ENCODE measurements around the gene APC2.
"Not testable (repeated sequence)": the region's sequence is repeated elsewhere in the genome, so short reads cannot be mapped to it uniquely, and the experiment has no call there.

APC2 gene

GRCh38 chr19:1420085-1420484, 29.8 kb upstream of the APC2 start:
- in situ Hi-C loops (cut with MboI; ENCODE audit: low sequenced_read_pairs) = not testable (repeated sequence)

GRCh38 chr19:1420590-1420989, 29.3 kb upstream of the APC2 start:
- in situ Hi-C loops (cut with MboI; ENCODE audit: low sequenced_read_pairs) = no loop called here
- no peaks in the 10 kb centered on the region for H3K4me1 ChIP-seq
- H3K36me3 ChIP-seq (replicated peaks) = peaks cover 89% of the 10 kb centered on the region

More at GRCh38 chr19:1420085-1420484, 29.8 kb upstream of the APC2 start:
- H3K9me3 ChIP-seq; DNase-seq (ENCODE audit: low spot score in 2 of 2); H3K27me3 ChIP-seq (ENCODE audit: low read depth); H3K4me3 ChIP-seq; H3K4me1 ChIP-seq: not testable (repeated sequence)
- H3K36me3 ChIP-seq (replicated peaks) = peaks cover 85% of the 10 kb centered on the region

GRCh38 chr19:1421218-1421957, 28.5 kb upstream of the APC2 start:
- in situ Hi-C loops (cut with MboI; ENCODE audit: low sequenced_read_pairs) = no loop called here
- Histone ChIP-seq H3K4me3 (no peak overlapping the region), H3K27me3 (ENCODE audit: low read depth) (no peaks in the 10 kb centered on the region), H3K4me1 (no peaks in the 10 kb centered on the region), H3K36me3 (replicated peaks) (peaks cover 87% of the 10 kb centered on the region), H3K9me3 (no peaks in the 10 kb centered on the region)
- DNase-seq (ENCODE audit: low spot score in 2 of 2) = no peak

More at GRCh38 chr19:1420590-1420989, 29.3 kb upstream of the APC2 start:
- no peaks in the 10 kb centered on the region for H3K27me3 ChIP-seq (ENCODE audit: low read depth)
- H3K4me3 ChIP-seq = no peak overlapping the region
- no peaks in the 10 kb centered on the region for H3K9me3 ChIP-seq
- no peak for DNase-seq (ENCODE audit: low spot score in 2 of 2)

GRCh38 chr19:1421958-1422305, 28.0 kb upstream of the APC2 start:
- Histone ChIP-seq H3K9me3 (no peaks in the 10 kb centered on the region), H3K4me3 (no peak overlapping the region), H3K27me3 (ENCODE audit: low read depth) (no peaks in the 10 kb centered on the region), H3K4me1 (no peaks in the 10 kb centered on the region), H3K36me3 (replicated peaks) (peaks cover 87% of the 10 kb centered on the region)
- in situ Hi-C loops (cut with MboI; ENCODE audit: low sequenced_read_pairs) = no loop called here
- no peak for DNase-seq (ENCODE audit: low spot score in 2 of 2)

GRCh38 chr19:1422360-1422759, 27.6 kb upstream of the APC2 start:
- Histone ChIP-seq H3K9me3 (no peaks in the 10 kb centered on the region), H3K4me3 (no peak overlapping the region), H3K4me1 (no peaks in the 10 kb centered on the region), H3K36me3 (replicated peaks) (peaks cover 87% of the 10 kb centered on the region), H3K27me3 (ENCODE audit: low read depth) (no peaks in the 10 kb centered on the region)
- no peak for DNase-seq (ENCODE audit: low spot score in 2 of 2)
- in situ Hi-C loops (cut with MboI; ENCODE audit: low sequenced_read_pairs) = no loop called here

GRCh38 chr19:1422943-1423342, 27.0 kb upstream of the APC2 start:
- H3K36me3 ChIP-seq (replicated peaks) = peaks cover 87% of the 10 kb centered on the region
- no peaks in the 10 kb centered on the region for H3K27me3 ChIP-seq (ENCODE audit: low read depth)
- no peaks in the 10 kb centered on the region for H3K9me3 ChIP-seq
- H3K4me3 ChIP-seq = no peak overlapping the region
- DNase-seq (ENCODE audit: low spot score in 2 of 2) = no peak
- in situ Hi-C loops (cut with MboI; ENCODE audit: low sequenced_read_pairs) = no loop called here
- H3K4me1 ChIP-seq = no peaks in the 10 kb centered on the region

- in situ Hi-C loops (cut with MboI; ENCODE audit: low sequenced_read_pairs) = no loop called here
- Histone ChIP-seq H3K4me3 (no peak overlapping the region), H3K4me1 (no peaks in the 10 kb centered on the region), H3K36me3 (replicated peaks) (peaks cover 83% of the 10 kb centered on the region), H3K27me3 (ENCODE audit: low read depth) (no peaks in the 10 kb centered on the region), H3K9me3 (no peaks in the 10 kb centered on the region)
- DNase-seq (ENCODE audit: low spot score in 2 of 2) = no peak
Observed at GRCh38 chr19:1423436-1424191, 26.3 kb upstream of the APC2 start.

- H3K36me3 ChIP-seq (replicated peaks) = peaks cover 83% of the 10 kb centered on the region
- H3K9me3 ChIP-seq = no peaks in the 10 kb centered on the region
- no peaks in the 10 kb centered on the region for H3K27me3 ChIP-seq (ENCODE audit: low read depth)
- DNase-seq (ENCODE audit: low spot score in 2 of 2) = no peak
- no peak overlapping the region for H3K4me3 ChIP-seq
- in situ Hi-C loops (cut with MboI; ENCODE audit: low sequenced_read_pairs) = no loop called here
- H3K4me1 ChIP-seq = no peaks in the 10 kb centered on the region
Observed at GRCh38 chr19:1424192-1424955, 25.5 kb upstream of the APC2 start.

GRCh38 chr19:1425102-1425837, 24.7 kb upstream of the APC2 start:
- in situ Hi-C loops (cut with MboI; ENCODE audit: low sequenced_read_pairs) = no loop called here
- no peaks in the 10 kb centered on the region for H3K4me1 ChIP-seq
- H3K9me3 ChIP-seq = no peaks in the 10 kb centered on the region
- H3K36me3 ChIP-seq (replicated peaks) = peaks cover 88% of the 10 kb centered on the region
- DNase-seq (ENCODE audit: low spot score in 2 of 2) = no peak
- no peaks in the 10 kb centered on the region for H3K27me3 ChIP-seq (ENCODE audit: low read depth)
- no peak overlapping the region for H3K4me3 ChIP-seq

GRCh38 chr19:1425902-1426301, 24.0 kb upstream of the APC2 start:
- Histone ChIP-seq H3K36me3 (replicated peaks) (peaks cover 89% of the 10 kb centered on the region), H3K9me3 (no peaks in the 10 kb centered on the region), H3K4me1 (no peaks in the 10 kb centered on the region), H3K4me3 (no peak overlapping the region), H3K27me3 (ENCODE audit: low read depth) (no peaks in the 10 kb centered on the region)
- no peak for DNase-seq (ENCODE audit: low spot score in 2 of 2)
- in situ Hi-C loops (cut with MboI; ENCODE audit: low sequenced_read_pairs) = no loop called here

GRCh38 chr19:1426736-1427135, 23.2 kb upstream of the APC2 start:
- Histone ChIP-seq H3K36me3 (replicated peaks) (peaks cover 89% of the 10 kb centered on the region), H3K4me1 (no peaks in the 10 kb centered on the region), H3K27me3 (ENCODE audit: low read depth) (no peaks in the 10 kb centered on the region), H3K9me3 (no peaks in the 10 kb centered on the region), H3K4me3 (no peak overlapping the region)
- no peak for DNase-seq (ENCODE audit: low spot score in 2 of 2)
- in situ Hi-C loops (cut with MboI; ENCODE audit: low sequenced_read_pairs) = no loop called here

GRCh38 chr19:1427221-1427920, 22.6 kb upstream of the APC2 start:
- Histone ChIP-seq H3K27me3 (ENCODE audit: low read depth) (no peaks in the 10 kb centered on the region), H3K36me3 (replicated peaks) (peaks cover 89% of the 10 kb centered on the region), H3K9me3 (no peaks in the 10 kb centered on the region), H3K4me1 (no peaks in the 10 kb centered on the region), H3K4me3 (no peak overlapping the region)
- no peak for DNase-seq (ENCODE audit: low spot score in 2 of 2)
- in situ Hi-C loops (cut with MboI; ENCODE audit: low sequenced_read_pairs) = no loop called here

GRCh38 chr19:1428738-1429391, 21.1 kb upstream of the APC2 start:
- in situ Hi-C loops (cut with MboI; ENCODE audit: low sequenced_read_pairs) = no loop called here
- no peak overlapping the region for H3K4me3 ChIP-seq
- H3K27me3 ChIP-seq (ENCODE audit: low read depth) = no peaks in the 10 kb centered on the region
- no peaks in the 10 kb centered on the region for H3K9me3 ChIP-seq
- DNase-seq (ENCODE audit: low spot score in 2 of 2) = no peak
- H3K36me3 ChIP-seq (replicated peaks) = peaks cover 89% of the 10 kb centered on the region
- H3K4me1 ChIP-seq = no peaks in the 10 kb centered on the region
